ENCODE data around the gene KMO. TPM values are rescaled to one million over a fixed set of nuclear protein-coding genes. Genes with fewer than 3 reads are reported as not detected.

KMO gene
- total RNA-seq, 1 experiment from 2014 or later, result not detected

GRCh38 chr1:241591317-241591716, 59.1 kb downstream of the KMO start:
- Mint-ChIP-seq H3K36me3 (no peaks in the 10 kb centered on the region), H3K27me3 (ENCODE audit: low read depth) (no peaks in the 10 kb centered on the region), H3K27ac (no peak overlapping the region), H3K4me1 (no peaks in the 10 kb centered on the region), H3K4me3 (no peak overlapping the region), H3K9me3 (no peaks in the 10 kb centered on the region)
- DNase-seq (ENCODE audit: low spot score) (no peak), ATAC-seq (no peak)
- TF ChIP-seq ATF3 (CRISPR knock-in tag; conservative IDR thresholded peaks at IDR 0.05) (no peak), ETV6 (CRISPR knock-in tag; IDR thresholded peaks at IDR 0.05) (no peak)
- ChIA-PET CTCF (interaction anchor here (1.0 to 1.2 kb wide), 2 partner anchors 13 to 20 kb away, joined by 3 to 5 read pairs; no protein-coding TSS in a partner anchor), POLR2A (no interaction called here)

- Mint-ChIP-seq H3K36me3 (no peaks in the 10 kb centered on the region), H3K9me3 (no peaks in the 10 kb centered on the region), H3K27me3 (ENCODE audit: low read depth) (no peaks in the 10 kb centered on the region), H3K27ac (no peak overlapping the region), H3K4me3 (no peak overlapping the region), H3K4me1 (no peaks in the 10 kb centered on the region)
- CTCF ChIA-PET, result interaction anchor here (1.0 to 1.2 kb wide), 2 partner anchors 13 to 20 kb away, joined by 3 to 5 read pairs; no protein-coding TSS in a partner anchor
- TF ChIP-seq ZSCAN18 (CRISPR knock-in tag; IDR thresholded peaks at IDR 0.05), result no peak
- no peak for TF ChIP-seq MLX (CRISPR knock-in tag; IDR thresholded peaks at IDR 0.05)
- TF ChIP-seq CBFB (CRISPR knock-in tag; IDR thresholded peaks at IDR 0.05; ENCODE audit: low read depth), result no peak
- TF ChIP-seq ZNF396 (CRISPR knock-in tag; IDR thresholded peaks at IDR 0.05; ENCODE audit: borderline replicate concordance), result no peak
- TF ChIP-seq TCF7 (CRISPR knock-in tag; IDR thresholded peaks at IDR 0.05; ENCODE audit: low read depth), result no peak
- TF ChIP-seq ZBTB43 (CRISPR knock-in tag; IDR thresholded peaks at IDR 0.05), result no peak
- TF ChIP-seq ZNF512 (CRISPR knock-in tag; IDR thresholded peaks at IDR 0.05; ENCODE audit: borderline replicate concordance), result no peak
- TF ChIP-seq TEAD4 (CRISPR knock-in tag; IDR thresholded peaks at IDR 0.05), result no peak
- no peak for TF ChIP-seq MAX (CRISPR knock-in tag; IDR thresholded peaks at IDR 0.05)
- no peak for TF ChIP-seq JAZF1 (CRISPR knock-in tag; IDR thresholded peaks at IDR 0.05)
- no peak for TF ChIP-seq TEAD1 (CRISPR knock-in tag; IDR thresholded peaks at IDR 0.05)
- TF ChIP-seq OVOL2 (CRISPR knock-in tag; IDR thresholded peaks at IDR 0.05; ENCODE audit: borderline replicate concordance), result no peak
- no peak for TF ChIP-seq ATF1 (CRISPR knock-in tag; IDR thresholded peaks at IDR 0.05)
- no peak for TF ChIP-seq SP1 (CRISPR knock-in tag; conservative IDR thresholded peaks at IDR 0.05)
- no peak for TF ChIP-seq ZNF423 (CRISPR knock-in tag; IDR thresholded peaks at IDR 0.05)
- ATAC-seq (no peak), DNase-seq (ENCODE audit: low spot score) (no peak)
- POLR2A ChIA-PET, result no interaction called here
Measured at GRCh38 chr1:241591736-241592135, 59.6 kb downstream of the KMO start.

GRCh38 chr1:241592273-241592958, 60.2 kb downstream of the KMO start:
- ATAC-seq (no peak), DNase-seq (ENCODE audit: low spot score) (no peak)
- Mint-ChIP-seq H3K4me3 (no peak overlapping the region), H3K27ac (no peak overlapping the region), H3K36me3 (peaks cover under 1% of the 10 kb centered on the region; the same call in 1 of the 2 replicates), H3K9me3 (no peaks in the 10 kb centered on the region), H3K4me1 (no peaks in the 10 kb centered on the region), H3K27me3 (ENCODE audit: low read depth) (no peaks in the 10 kb centered on the region)
- CTCF ChIA-PET, result no interaction called here
- POLR2A ChIA-PET, result no interaction called here
- TF ChIP-seq PREB (CRISPR knock-in tag; IDR thresholded peaks at IDR 0.05; ENCODE audit: borderline replicate concordance) (no peak), ZNF425 (CRISPR knock-in tag; conservative IDR thresholded peaks at IDR 0.05) (no peak), AR (CRISPR knock-in tag; IDR thresholded peaks at IDR 0.05) (no peak)

All from WTC11 (cell line).